HL-60/S4 (cell line): ENCODE measurements around the gene MKS1.

Experiments used
- in situ Hi-C: fragments of 300-500 bp; cut with MboI; formaldehyde crosslinking; loops from 2 replicates; pipeline ENCODE4 v1.14.3; 2022; ENCODE audit warnings: low sequenced_read_pairs

The MKS1 gene

GRCh38 chr17:58219007-58219788, at the start of gene MKS1:
MKS1 (minus strand) TSS chr17:58219255; CDS start chr17:58219230, 25 bp downstream.
- in situ Hi-C loops = no loop called here

GRCh38 chr17:58268326-58268725, 49.3 kb upstream of the MKS1 start:
- in situ Hi-C loops = no loop called here

DNA sequence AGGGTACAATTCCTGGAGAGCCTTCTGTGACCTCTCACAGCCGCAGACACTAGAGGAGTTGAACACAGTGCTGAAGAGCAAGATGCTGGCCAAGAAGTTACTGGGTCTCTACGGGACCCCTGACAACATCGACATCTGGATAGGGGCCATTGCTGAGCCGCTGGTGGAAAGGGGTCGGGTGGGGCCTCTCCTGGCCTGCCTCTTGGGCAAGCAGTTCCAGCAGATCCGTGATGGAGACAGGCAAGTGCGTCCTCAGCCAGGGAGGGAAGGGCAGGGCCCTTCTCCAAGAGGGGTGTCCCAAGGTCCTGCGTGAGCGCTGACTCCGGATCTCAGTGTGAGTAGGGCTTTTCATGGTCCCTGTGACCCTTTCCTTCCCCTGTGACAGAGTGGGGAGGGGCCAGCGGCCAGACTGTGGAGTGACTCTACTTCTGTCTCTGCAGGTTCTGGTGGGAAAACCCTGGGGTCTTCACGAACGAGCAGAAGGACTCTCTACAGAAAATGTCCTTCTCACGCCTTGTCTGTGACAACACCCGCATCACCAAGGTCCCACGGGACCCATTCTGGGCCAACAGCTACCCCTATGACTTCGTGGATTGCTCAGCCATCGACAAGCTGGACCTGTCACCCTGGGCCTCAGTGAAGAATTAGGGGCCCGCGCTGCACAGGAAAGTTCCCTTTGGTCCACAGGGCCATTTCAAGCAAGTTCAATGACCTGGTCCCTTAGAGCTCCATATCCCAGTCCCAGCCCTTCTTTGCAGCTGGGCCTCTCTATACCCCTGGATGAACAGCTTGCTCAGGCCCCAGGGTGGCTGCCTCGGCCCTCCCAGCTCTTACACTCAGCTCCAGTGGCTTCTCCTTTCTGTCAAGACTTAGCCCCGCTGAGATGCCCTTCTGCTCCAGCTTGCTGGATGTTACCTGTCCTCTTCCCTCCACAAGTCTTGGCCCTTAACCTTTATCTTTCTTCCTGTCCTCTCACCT, 48.6 kb upstream of the MKS1 start:
- in situ Hi-C loops = no loop called here

- in situ Hi-C loops = no loop called here
These were observed 47.1 kb upstream of the MKS1 start for GRCh38 chr17:58265902-58266875.

DNA sequence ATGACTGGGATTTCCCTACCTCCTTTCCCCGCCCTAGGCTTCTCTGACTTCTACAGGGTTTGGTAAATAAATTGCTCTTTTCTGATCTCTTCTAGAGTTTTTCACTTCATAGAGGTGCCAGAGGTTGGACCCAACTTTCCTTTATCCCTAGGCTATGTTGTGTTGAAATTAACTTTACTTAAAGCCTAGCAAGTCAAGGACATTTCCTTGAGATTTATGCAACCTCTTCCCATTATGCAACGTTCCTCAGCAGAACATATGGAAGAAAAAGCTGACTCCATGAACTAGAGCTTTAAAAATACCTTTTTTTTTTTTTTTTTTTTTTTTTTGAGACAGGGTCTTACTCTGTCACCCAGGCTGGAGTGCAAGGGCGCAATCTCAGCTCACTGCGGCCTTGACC, 46.2 kb upstream of the MKS1 start:
- in situ Hi-C loops = no loop called here

DNA sequence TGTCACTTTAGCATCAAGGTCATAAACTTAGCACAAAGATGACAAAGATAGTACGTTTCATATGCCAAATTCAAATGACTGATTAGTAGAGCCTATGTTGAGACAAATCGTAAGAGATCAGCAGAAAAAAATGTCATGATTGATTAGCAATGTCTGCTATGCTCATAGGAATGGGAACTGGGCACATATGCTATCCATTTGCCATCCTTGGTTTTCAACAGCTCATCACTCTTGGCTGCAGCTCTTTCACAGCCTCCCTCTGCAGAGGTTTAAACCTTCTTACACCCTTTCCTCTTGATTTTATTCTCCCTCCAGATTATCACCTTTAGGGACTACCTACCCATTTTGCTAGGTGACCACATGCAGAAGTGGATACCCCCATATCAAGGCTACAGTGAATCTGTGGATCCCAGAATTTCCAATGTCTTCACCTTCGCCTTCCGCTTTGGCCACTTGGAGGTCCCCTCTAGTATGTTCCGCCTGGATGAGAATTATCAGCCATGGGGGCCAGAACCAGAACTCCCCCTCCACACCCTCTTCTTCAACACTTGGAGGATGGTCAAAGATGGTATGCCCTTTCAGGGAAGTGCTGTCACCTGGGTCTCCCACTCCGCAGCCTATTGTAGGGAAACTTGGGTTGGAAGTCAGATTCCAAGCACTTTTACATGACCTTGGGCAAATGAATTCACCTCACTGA, 45.5 kb upstream of the MKS1 start:
- in situ Hi-C loops = no loop called here

DNA sequence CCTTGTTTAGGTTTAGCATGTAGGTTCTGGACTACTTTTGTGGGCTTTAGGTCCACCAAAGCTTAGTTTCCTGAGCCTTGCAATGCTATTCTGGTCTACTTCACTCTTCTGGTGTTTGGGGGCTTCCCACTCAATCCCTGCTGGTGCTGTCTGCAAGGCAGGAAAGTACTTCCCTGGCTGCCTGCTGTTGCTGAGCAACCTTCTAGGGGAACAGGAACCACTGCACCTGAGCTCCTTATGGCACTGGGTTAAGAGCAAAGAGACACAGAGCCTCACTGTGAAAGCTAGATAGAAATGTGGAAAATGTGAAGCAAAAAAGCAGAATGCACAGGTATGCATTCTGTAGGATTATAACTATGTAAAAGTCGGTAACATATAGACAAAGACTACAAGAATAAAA, 44.7 kb upstream of the MKS1 start:
- in situ Hi-C loops = no loop called here

- in situ Hi-C loops = no loop called here
These were observed 43.1 kb upstream of the MKS1 start for GRCh38 chr17:58262149-58262548.

GRCh38 chr17:58254803-58255202, 35.7 kb upstream of the MKS1 start:
- in situ Hi-C loops = no loop called here

- in situ Hi-C loops = no loop called here
These were observed 34.0 kb upstream of the MKS1 start for GRCh38 chr17:58253082-58253481.

GRCh38 chr17:58252141-58252540, 33.1 kb upstream of the MKS1 start:
- in situ Hi-C loops = no loop called here

GRCh38 chr17:58250344-58251011, 31.4 kb upstream of the MKS1 start:
- in situ Hi-C loops = no loop called here

DNA sequence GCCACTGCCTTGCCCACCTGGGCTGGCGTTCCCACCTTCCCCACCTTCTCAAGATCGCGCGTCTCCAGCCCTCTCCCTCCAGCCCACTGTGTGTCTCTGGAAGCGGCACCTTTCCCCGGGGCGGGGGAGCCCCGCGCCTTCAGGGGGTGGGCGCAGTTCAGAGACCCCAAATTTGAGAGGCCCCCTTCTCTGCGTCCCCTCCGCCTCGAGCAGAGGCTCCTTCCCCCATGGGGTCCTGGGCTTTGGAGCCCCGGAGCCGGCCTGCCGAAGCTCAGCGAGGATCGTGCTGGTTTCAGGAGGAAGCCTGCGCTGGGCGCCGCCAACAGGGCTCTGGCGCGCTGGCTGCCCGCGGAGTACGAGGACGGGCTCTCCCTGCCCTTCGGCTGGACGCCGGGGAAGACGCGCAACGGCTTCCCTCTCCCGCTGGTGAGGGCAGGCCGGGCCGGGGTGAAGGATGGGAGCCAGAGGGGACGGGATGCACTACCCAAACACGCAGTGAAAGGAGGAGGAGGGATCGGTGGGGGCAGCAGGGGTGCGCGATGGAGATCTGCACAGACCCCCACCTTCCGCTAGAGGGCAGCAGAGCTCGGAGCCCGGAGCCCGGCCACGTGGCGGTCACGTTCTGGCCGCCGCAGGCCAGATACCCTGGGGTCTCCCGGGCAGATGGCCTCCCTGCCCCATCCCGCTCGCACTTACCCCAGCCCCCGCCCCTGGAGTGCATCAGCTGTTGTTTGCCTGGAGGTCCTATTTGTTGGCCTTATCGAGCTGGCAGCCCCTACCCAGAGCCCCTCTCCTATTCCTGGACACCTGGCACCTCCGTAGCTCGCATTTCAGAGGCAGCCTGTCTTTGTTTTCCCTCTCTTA, 30.4 kb upstream of the MKS1 start:
- in situ Hi-C loops = no loop called here

- in situ Hi-C loops = no loop called here
These were observed 29.9 kb upstream of the MKS1 start for GRCh38 chr17:58248955-58249269.

GRCh38 chr17:58247511-58248363, 28.7 kb upstream of the MKS1 start:
- in situ Hi-C loops = no loop called here

DNA sequence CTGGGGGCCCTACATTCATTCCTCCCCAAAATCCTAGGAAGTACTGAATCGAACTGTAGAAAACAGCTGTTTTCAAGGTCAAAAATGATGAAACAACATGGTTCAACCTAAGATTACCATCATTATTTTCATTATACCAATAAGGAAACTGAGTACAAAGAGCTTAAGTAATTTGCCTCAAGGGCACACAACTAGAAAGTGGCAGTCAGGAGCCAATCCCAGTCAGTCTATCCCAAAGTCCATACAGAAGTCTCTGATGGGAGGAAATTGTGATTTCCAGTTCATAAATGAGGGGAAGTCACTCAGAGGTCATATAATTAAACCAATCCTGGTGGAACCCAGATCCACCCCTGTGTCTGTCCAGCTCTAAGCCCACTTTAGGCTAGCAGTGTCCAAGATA, 27.7 kb upstream of the MKS1 start:
- in situ Hi-C loops = no loop called here

GRCh38 chr17:58246104-58246740, 27.2 kb upstream of the MKS1 start:
- in situ Hi-C loops = no loop called here
